OCI-LY7 (cell line): Measurements from ENCODE around the gene FABP2.

ENCODE experiments used
- EZH2phosphoT487 ChIP-seq: fragments of 200-600 bp; sonication (generic); IDR thresholded peaks from 2 replicates; pipeline ENCODE4 v1.6.1; 2018; ENCODE audit warnings: low read depth, borderline replicate concordance, mild to moderate bottlenecking, mixed run types, antibody characterized with exemption, low read length, moderate library complexity, mixed read lengths
- TF ChIP-seq, protein P1 (sequence below): fragments of 200-600 bp; sonication (generic); conservative IDR thresholded peaks from 2 replicates; pipeline ENCODE4 v1.5.1; 2014; ENCODE audit warnings: mild to moderate bottlenecking, antibody characterized with exemption, low read length, moderate library complexity, mixed read lengths

DNA sequence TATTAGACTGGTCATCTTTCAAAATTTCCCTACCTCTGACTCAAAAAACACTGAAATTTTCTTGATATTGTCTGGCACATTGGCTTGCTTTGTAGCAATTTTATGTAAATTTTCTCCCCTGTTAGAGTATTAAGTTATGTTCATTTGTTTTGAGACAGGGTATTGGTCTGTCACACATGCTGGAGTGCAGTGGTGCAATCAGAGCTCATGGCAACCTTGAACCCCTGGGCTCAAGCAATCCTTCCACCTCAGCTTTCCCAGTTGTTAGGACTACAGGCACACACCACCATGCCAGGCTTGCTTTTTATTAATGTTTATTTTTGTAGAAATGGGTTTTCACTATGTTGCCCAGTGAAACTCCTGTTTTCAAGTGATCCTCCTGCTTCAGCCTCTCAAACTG lies 17.5 kb downstream of the FABP2 start:
- TF ChIP-seq, protein P1, sequence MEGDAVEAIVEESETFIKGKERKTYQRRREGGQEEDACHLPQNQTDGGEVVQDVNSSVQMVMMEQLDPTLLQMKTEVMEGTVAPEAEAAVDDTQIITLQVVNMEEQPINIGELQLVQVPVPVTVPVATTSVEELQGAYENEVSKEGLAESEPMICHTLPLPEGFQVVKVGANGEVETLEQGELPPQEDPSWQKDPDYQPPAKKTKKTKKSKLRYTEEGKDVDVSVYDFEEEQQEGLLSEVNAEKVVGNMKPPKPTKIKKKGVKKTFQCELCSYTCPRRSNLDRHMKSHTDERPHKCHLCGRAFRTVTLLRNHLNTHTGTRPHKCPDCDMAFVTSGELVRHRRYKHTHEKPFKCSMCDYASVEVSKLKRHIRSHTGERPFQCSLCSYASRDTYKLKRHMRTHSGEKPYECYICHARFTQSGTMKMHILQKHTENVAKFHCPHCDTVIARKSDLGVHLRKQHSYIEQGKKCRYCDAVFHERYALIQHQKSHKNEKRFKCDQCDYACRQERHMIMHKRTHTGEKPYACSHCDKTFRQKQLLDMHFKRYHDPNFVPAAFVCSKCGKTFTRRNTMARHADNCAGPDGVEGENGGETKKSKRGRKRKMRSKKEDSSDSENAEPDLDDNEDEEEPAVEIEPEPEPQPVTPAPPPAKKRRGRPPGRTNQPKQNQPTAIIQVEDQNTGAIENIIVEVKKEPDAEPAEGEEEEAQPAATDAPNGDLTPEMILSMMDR, result no peak
- TF ChIP-seq EZH2phosphoT487, result no peak
